ENCODE measurements around the gene EDN1.
A peak's percentile ranks its signal among the peaks of the same experiment; 100 is the strongest.

EDN1 gene

DNA sequence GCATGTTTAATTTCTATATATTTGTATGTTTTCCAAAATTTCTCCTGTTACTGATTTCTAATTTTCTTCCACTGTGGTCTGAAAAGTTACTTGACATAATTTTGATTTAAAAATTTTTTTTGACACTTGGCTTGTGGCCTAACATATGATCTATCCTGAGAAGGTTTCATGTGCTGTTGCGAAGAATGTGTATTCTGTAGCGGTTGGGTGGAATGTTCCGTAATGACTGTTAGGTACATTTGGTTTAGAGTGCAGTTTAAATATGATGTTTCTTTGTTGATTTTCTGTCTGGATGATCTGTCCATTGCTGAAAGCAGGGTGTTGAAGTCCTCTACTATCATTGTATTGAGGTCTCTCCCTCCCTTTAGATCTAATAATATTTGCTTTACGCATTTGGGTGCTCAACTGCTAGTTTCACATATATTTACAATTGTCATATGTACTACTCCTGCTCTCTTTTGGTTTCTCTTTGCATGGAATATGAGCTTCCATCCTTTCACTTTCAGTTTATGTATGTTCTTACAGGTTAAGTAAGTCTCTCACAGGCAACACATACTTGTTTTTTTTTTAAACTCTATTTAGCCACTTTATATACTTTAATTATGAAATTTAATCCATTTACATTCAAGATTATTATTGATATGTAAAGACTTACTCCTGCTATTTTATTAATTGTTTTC is 19.5 kb upstream of the EDN1 start:
- no peak for DNase-seq

DNA sequence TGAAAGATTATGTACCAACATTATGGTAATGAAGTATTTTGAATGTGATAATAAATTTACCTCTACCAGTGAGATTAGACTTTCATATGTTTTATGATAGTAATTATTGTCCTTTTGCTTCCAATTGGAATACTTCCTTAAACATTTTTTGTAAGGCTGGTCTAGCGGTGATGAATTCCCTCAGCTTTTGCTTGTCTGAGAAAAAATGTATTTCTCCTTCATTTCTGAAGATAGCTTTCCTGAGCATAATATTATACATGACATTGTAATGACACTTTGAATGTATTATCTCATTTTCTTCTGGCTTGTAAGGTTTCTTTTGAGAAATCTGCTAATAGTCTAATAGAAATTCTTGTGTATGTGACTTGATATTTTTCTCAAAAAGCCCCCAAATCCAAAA is 18.6 kb upstream of the EDN1 start:
- DNase-seq: no peak

DNA sequence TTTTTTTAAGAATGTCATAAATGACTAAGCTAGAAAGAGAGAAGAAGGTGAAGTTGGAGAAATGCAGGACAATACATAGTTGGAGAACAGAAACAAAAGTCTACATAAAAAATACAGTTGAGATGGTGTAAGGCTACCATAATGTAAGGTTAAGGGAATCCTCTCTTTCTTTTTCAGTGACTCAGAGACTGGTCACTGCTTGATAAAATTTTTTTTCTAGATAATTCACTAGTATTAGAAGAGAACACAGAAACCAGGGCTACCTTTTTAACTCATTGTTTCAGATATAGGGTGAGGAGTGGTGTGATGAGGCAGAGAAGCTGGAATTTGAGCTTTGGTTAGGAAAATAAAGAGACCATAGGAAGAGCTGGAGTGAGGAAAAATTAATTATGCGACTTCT is 18.2 kb upstream of the EDN1 start:
- DNase-seq: no peak

DNA sequence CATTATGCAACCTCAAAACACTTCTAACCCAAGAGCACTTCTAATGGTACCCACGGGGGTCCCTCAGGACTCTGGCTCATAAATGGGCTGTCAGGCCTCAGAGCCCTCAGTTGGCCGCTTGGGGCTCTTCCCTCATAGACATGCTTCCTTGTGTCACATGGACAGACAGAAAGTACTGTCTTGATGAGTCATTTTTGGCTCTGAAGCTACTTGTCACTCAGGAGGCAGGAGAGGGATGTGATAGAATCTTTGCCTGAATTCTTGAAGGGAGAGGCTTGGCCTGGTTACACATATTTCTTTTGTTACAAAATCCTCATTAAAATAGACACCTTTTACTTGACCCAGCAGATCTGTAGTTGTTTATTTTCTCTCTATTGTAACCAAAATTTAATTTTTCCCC is 15.1 kb upstream of the EDN1 start:
- DNase-seq: no peak

DNA sequence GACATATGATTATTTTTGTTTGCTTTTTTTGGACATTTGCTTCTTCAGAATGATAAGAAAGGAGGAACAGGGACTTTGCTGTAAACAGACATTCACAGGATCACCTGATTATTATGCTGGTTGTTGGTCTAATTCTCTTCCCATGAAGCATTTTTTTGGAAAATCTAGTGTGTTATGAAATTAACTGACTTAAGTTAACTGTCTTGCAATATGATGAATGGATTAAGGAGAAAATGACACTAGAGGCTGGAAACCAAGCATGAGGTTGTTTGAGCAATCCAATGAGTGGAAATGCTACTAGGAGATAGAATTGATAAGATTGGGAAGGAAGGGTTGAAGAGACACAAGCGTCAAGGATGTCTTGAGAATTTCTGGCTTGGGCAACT is 13.2 kb upstream of the EDN1 start:
- no peak for DNase-seq

DNA sequence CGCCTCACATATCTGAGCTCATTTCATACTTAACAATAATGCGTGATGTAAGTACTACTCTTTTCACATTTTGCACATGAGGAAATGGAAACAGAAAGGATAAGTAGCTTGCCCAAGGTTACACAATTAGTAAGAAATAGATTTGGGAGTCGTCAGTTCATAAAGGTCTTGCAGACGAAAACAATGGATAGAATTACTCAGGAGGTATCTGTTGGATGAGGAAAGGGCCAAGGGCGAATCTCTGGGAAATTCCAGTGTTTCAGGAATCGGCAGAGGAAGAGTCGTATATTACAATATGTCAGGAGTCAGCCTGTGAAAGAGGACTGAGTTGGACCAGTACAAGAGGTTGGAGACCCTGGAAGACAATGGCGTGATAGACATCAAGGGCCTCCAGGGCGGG is 12.8 kb upstream of the EDN1 start:
- no peak for DNase-seq

DNA sequence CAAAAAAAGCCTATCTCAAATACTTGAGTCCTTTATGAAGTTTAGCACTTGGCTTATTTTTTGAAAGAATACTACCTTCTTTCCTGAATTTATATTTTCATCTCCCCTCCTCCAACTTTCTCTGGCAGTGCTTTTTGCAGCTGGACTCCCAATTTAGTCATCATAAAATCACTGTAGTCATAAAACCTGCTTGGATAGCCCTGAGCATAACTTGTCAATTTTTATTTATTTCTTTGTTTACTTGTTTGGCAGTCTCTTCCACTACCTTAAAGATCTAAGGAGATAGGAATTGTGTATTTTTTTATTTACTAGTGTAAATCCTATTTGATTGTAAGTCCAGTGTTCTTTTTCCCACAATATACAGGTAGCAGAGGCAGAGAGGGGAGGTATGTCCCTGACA is 11.2 kb upstream of the EDN1 start:
- no peak for DNase-seq

DNA sequence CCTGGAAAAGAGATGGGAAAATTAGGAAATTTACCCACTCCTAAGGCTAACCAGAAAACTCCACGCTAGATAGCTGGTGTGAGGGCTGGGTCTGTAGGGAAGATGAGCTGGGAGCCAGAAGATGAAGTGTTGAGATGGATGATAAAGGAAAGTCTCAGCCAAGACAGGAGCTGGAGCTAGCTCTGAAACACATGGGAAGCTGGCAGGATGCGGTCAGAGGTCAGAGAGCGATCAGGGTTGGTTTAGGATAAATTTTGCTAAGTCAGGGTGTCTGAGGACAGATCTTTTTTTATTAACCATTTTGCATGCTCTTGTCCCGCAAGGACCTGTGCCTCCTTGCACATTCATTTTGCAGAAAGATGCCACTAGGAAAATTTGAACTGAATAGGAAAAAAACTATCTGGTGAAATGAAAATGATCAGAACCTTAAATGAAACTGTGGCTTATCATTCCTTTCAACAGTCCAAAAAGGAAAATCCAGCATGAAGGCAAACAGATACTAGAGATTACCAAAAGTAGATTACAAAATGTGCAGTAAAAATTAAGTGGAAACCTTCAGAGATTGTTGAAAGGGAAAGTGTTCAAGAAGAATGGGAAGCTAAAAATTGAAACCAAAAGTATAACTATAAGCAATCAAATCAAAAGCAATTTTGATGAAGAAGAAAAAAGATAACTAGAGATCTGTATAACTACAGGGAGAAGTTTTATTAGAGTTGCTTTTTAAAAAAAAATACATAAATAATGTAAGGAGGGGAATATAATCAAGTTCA is 10.7 kb upstream of the EDN1 start:
- no peak for DNase-seq

DNA sequence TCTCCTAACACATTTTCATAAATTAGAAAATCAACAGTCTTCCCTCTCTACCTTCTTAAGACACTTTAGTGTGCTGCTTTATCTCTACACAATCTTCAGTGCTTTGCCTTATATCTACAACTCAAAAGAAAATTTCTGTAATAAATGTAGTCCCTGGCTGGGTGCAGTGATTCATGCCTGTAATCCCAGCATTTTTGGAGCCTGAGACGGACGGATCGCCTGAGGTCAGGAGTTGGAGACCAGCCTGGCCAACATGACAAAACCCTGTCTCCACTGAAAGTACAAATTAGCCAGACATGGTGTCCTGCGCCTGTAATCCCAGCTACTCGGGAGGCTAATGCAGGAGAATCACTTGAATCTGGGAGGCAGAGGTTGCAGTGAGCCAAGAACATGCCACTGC is 9.7 kb upstream of the EDN1 start:
- DNase-seq: no peak

DNA sequence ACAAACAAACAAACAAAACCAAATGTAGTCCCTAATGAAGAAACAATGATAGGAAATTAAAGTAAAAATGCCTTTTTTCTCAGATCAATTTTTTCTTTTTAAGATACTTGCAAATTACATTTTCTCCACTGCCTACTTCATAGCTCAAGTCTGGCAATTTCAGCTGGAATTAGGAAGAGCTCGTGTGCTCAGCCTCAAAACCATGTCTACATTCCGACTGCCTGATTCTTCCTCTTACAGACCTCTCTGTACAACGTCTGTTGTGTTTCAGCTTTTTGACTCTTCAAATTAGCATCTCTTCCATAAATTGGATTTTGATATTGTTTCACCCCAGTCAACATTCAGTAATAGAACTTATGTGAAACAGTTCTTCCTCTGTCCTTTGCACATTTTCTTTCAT is 9.3 kb upstream of the EDN1 start:
- DNase-seq: no peak

DNA sequence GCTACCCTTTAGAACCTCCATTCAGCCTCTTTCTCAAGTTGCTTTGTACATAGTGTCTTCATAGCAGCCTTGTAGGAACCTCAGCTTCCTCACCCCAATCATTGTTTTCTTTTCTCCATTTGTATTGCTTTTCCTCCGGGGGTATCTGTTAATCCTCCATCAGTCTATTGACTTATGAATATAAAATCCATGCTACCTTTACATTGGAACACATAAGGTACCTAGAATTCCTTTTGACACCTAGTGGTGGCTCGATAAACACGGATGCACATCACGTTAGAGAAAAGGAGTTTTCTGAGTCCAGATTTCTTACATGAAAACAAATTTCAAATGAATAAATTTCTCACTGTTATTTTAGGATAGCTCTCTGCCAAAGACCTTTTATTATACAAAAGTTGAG is 6.3 kb upstream of the EDN1 start:
- DNase-seq: no peak

DNA sequence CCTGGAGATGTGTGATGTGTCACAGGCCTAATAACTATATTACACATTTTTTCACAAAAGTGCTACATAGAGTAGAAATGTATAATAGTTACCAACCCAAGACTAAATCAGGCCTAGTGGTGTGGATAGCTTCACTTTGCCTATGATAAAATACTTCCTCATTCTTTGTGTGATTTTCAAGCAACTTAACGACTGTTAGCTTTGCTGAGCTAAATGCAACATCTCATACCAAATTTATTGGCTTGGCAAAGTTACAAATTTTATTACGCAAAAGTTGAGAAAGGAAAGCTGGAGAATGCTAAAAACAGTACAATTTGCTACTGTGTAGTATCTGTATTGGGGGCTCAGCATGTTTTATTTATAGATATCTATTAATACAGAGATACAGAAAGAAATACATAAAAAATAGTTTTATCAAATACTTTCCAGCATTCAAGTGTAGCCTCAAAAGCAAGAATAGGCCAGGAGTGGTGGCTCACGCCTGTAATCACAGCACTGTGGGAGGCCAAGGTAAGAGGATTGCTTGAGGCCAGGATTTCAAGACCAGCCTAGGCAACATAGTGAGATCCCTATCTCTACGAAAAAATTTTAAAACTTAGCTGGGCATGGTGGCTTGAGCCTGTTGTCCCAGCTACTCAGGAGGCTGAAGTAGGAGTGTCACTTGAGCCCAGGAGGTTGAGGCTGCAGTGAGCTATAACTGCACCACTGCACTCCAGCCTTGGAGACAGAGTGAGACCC is 3.6 kb upstream of the EDN1 start:
- no peak for DNase-seq

DNA sequence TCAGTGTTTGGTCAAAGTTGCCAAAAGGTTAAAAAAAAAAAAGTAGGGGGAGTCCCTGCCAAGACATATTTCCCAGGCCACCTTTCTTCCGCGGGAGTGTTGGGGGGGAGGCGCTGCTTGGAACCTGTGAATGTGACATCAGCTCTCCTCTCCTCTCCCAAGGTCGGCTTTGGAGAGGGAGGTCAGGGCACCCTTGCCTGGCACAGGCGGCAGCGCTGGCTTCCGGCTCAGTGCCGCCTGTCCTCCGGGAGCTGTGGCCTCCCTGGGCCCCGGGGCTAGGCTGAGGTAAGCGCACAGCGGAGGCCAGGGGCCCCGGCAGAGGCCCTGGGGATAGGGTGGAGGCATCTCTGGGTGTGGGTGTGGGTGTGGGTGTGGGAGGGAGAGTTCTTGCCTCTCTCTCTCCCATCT is 1.9 kb upstream of the EDN1 start:
- DNase-seq: no peak

DNA sequence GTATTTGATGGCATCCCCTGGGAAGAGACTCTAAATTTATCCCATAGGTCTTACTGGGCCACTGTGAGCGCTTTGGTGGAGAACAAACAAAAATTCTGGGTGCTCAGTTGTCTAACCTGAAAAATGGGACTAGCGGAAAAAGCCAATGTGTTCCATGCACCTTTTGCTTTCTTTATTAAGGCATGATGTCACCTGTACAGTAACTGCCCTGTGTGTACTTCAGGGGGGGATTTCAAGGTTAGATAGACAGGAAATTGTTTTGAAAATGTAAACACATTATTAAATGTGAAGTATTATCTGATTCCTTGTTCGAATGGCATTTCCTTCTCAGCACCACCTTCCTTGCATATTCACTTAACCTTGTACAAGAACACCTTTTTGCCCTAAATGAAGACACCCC is 1.2 kb upstream of the EDN1 start:
- no peak for DNase-seq

DNA sequence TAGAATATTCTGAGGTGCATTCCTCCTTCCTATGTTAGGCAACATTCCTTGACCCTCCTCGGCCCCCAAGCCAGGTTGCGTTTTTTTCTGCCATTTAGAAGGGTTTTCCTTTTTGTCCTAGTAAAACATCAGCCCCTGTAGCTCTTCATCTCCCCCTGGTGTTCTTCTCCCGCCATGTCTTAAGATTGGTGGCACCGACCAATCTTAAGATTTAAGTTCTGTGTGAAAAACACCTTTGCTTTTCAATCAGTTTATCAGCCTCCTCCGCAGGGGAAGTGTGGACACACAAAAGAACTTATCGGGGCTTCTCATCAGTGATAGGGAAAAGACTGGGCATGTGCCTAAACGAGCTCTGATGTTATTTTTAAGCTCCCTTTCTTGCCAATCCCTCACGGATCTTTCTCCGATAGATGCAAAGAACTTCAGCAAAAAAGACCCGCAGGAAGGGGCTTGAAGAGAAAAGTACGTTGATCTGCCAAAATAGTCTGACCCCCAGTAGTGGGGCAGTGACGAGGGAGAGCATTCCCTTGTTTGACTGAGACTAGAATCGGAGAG is 719 bp upstream of the EDN1 start:
- DNase-seq: peak; percentile 41

DNA sequence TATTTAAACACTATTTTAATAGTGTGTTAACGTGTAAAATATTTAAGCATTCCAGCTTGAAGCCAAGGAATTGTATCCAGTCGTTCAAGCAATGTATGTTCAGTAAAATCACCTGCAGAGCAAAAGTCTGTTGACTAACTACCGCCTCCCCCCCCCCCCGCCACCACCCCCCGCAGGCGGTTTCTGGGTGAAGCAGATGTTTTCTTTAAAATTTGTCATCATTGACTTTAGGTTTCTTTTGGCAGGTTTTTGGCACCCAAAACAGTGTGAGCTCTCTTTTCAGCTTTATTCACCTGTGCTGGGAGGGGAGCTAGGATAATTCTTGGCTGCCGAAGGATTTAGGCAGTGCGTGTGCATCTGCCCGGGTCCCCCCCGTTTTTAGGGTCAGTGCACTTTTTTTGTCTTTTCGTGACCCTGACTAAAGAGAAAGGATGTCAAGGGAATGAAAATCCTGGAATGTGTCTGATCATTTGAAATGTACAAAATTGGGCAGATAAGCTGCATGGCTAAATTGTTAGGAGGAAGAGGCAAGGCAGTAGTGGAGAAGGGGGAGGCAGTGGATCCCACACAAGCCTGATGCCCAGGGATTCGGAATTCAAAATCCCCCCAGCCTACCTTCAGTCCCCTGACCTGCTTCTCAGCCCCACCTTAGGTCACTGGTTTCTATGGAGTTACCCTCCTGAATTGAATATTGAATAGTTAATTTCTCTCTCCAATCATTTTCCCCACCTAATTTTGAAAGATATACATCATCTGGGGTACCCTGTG is 1.1 kb downstream of the EDN1 start:
- no peak for DNase-seq

DNA sequence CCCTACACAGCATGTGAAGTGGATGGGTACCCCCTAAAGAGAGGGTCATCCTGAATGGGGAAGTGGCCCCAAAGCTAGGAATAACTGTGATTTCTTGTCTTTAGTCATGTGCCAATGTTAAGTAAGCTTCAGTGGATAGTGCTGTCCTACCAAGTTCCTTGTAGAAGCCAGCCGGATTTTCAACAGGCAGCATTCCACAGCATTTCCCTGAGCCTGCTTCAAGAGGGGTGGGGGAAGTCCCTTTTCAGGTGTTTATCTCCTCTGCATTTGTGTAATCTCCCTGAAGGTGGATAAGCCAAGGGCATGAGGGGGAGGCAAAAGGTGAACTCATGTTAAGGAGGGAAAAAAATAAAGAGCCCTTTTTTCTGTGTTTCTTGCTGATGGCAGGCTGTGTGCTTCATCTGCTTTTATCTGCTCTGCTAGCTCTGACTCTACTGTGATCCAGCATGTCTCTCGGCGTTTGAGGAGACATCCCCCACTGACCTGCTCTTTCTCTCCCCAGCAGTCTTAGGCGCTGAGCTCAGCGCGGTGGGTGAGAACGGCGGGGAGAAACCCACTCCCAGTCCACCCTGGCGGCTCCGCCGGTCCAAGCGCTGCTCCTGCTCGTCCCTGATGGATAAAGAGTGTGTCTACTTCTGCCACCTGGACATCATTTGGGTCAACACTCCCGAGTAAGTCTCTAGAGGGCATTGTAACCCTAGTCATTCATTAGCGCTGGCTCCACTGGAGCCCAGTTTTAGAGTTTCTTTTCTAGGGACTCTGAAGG is 1.9 kb downstream of the EDN1 start:
- DNase-seq: no peak

DNA sequence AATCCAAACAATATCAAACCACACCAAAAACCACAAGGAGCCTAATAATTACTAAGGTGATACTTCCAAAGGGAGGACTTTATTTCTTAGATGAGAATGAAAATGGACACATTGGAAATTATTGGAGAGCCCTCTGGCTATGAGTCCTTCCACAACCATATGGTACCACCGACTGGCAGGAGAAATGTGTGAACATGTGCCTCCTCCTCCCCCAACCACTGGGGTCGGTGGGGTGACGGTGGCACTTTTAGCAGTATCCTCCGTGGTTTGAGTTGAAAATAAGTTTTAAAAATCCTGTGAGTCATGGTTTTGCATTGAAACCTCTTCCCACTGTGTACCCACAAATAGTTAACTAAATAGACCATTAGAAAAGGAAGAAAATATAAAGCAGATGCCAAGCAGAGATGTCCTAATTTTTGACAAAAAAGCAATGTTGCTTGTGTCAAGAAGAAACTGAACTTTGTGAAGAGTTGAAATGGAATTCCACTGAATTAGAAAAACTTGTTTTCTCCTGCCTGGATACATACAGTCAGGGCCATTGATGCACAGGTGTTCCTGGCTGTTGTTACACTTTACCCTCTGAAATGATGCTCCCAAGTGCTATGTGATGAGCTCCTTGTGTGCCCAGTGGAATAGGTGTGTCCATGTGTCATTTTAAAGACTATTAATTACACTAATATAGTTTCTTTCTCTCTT is 3.2 kb downstream of the EDN1 start:
- DNase-seq: no peak

DNA sequence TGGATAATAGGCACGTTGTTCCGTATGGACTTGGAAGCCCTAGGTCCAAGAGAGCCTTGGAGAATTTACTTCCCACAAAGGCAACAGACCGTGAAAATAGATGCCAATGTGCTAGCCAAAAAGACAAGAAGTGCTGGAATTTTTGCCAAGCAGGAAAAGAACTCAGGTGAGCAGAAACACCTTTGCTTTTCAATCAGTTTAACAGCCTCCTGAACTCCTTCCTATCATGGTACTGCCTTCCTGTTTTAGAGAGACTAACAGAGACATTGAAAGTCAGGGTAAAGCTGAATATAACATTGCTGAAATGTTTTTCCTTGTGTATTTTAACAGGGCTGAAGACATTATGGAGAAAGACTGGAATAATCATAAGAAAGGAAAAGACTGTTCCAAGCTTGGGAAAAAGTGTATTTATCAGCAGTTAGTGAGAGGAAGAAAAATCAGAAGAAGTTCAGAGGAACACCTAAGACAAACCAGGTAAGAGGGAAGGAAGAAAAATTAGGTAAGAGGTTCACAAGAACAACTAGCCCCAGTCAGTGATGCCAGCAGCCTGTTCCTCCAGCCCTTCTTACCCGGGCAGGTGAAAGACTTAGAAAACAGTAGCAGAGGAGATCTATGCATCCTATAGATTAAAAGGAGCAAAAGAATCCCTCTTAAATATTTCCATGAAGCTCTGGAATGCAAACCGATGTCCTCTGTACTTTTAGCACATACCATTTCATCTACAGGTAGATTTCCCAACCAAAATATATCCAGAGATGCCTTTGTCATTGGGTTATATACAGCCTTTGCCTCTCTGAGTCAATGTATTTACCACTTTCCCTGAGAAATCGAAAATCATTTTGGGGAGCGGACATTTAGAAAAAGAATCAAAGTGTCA is 4.0 kb downstream of the EDN1 start:
- no peak for DNase-seq

DNA sequence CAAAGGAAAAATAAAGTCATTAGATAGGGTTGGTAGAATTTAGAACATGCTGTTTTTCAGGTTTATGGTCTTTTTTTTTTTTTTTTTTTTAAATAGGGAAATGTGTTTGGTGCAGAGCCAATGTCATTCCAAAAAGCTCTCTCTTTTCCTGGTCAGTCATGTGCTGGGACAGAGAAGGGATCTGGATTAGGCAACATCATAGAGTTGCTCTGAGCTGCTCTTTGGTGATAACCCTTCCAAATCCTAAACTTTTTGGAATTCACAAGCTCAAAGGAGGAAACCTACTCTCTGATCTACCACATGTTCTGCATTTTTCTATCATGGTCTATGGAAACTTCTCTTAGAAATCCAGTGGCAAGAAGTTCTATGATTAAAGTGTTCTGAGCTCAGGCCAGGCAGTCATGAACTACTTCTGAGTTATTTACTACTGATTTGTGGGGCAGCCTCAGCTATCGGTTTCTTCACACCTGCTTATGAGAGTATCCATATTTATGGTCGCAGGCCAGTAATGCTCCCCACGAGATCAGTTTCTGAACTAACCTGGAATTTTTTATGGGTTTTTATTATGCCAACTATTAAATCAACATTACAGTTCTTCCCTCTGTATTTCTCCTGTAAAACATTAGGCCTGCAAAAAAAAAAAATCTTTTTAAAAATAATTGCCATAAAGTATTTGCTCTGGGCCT is 4.8 kb downstream of the EDN1 start:
- DNase-seq: no peak

Measured in stimulated activated CD4-positive, alpha-beta T cell treated with anti-CD3 and anti-CD28 coated beads, Interleukin-4, amount 100 ng/mL, for 1 hour (primary cell).